ENCODE measurements around the gene MEAF6.
"Not testable (repeated sequence)": the region's sequence is repeated elsewhere in the genome, so short reads cannot be mapped to it uniquely, and the experiment has no call there.

Gene MEAF6

DNA sequence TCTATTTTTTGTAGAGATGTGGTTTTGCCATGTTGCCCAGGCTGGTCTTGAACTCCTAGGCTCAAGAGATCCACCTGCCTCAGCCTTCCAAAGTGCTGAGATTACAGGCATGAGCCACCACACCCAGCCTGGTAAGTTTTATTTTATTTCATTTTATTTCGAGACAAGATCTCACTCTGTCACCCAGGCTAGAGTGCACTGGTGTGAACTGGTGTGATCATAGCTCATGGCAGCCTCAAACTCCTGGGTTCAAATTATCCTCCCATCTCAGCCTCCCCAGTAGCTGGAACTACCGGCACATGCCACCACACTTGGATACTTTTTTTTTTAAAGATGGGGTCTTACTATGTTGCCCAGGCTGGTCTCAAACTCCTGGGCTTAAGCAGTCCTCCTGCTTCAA lies 11.8 kb downstream of the MEAF6 start:
- H3K27ac ChIP-seq (ENCODE audit: insufficient read depth, low read length, poor library complexity, severe bottlenecking); H3K9me3 ChIP-seq (ENCODE audit: control insufficient read depth, low read length); H3K27me3 ChIP-seq (replicated peaks; ENCODE audit: control insufficient read depth, insufficient read depth, low read length, poor library complexity, severe bottlenecking); H3K4me3 ChIP-seq (ENCODE audit: insufficient read depth, low read depth, low read length, poor library complexity, severe bottlenecking); H3K4me1 ChIP-seq (ENCODE audit: control insufficient read depth, insufficient read depth, low read length, poor library complexity, severe bottlenecking); DNase-seq: not testable (repeated sequence)
- H3K36me3 ChIP-seq (ENCODE audit: control insufficient read depth, insufficient read depth, low read length) = peaks cover 62% of the 10 kb centered on the region

- no peak for DNase-seq
- Histone ChIP-seq H3K4me1 (ENCODE audit: control insufficient read depth, insufficient read depth, low read length, poor library complexity, severe bottlenecking) (no peaks in the 10 kb centered on the region), H3K36me3 (ENCODE audit: control insufficient read depth, insufficient read depth, low read length) (peaks cover 59% of the 10 kb centered on the region), H3K9me3 (ENCODE audit: control insufficient read depth, low read length) (no peaks in the 10 kb centered on the region), H3K27me3 (replicated peaks; ENCODE audit: control insufficient read depth, insufficient read depth, low read length, poor library complexity, severe bottlenecking) (no peaks in the 10 kb centered on the region), H3K27ac (ENCODE audit: insufficient read depth, low read length, poor library complexity, severe bottlenecking) (no peak overlapping the region), H3K4me3 (ENCODE audit: insufficient read depth, low read depth, low read length, poor library complexity, severe bottlenecking) (no peak overlapping the region)
These were observed 12.5 kb downstream of the MEAF6 start for GRCh38 chr1:37502104-37502503.

- Histone ChIP-seq H3K4me3 (ENCODE audit: insufficient read depth, low read depth, low read length, poor library complexity, severe bottlenecking) (no peak overlapping the region), H3K4me1 (ENCODE audit: control insufficient read depth, insufficient read depth, low read length, poor library complexity, severe bottlenecking) (no peaks in the 10 kb centered on the region), H3K9me3 (ENCODE audit: control insufficient read depth, low read length) (no peaks in the 10 kb centered on the region), H3K27me3 (replicated peaks; ENCODE audit: control insufficient read depth, insufficient read depth, low read length, poor library complexity, severe bottlenecking) (no peaks in the 10 kb centered on the region), H3K27ac (ENCODE audit: insufficient read depth, low read length, poor library complexity, severe bottlenecking) (no peak overlapping the region), H3K36me3 (ENCODE audit: control insufficient read depth, insufficient read depth, low read length) (peaks cover 59% of the 10 kb centered on the region)
- DNase-seq = no peak
These were observed 12.9 kb downstream of the MEAF6 start for GRCh38 chr1:37501661-37502060.

GRCh38 chr1:37498872-37499617 lies 15.5 kb downstream of the MEAF6 start:
- peaks cover 56% of the 10 kb centered on the region for H3K36me3 ChIP-seq (ENCODE audit: control insufficient read depth, insufficient read depth, low read length)

DNA sequence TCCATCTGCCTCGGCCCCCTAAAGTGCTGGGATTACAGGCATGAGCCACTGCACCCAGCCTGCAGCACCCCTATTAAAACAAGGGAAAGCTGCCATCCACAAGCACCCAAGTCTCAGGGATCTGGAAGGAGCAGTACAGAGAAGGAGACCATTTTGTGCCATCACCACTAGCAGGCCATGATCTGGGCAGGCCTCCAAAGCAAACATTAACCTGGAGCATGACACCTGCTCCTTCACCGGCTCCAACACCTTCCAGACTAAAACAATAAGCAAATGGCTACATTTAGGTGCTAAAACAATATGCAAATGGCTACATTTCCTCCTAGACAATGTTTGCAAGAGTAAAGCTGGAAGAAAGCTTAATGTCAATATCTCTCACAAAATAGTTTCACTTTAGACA lies 16.7 kb downstream of the MEAF6 start:
- DNase-seq = no peak
- Histone ChIP-seq H3K36me3 (ENCODE audit: control insufficient read depth, insufficient read depth, low read length) (peaks cover 55% of the 10 kb centered on the region), H3K4me3 (ENCODE audit: insufficient read depth, low read depth, low read length, poor library complexity, severe bottlenecking) (no peak overlapping the region), H3K27ac (ENCODE audit: insufficient read depth, low read length, poor library complexity, severe bottlenecking) (no peak overlapping the region), H3K27me3 (replicated peaks; ENCODE audit: control insufficient read depth, insufficient read depth, low read length, poor library complexity, severe bottlenecking) (no peaks in the 10 kb centered on the region), H3K9me3 (ENCODE audit: control insufficient read depth, low read length) (no peaks in the 10 kb centered on the region), H3K4me1 (ENCODE audit: control insufficient read depth, insufficient read depth, low read length, poor library complexity, severe bottlenecking) (no peaks in the 10 kb centered on the region)

More at GRCh38 chr1:37498872-37499617, 15.5 kb downstream of the MEAF6 start:
- H3K9me3 ChIP-seq (ENCODE audit: control insufficient read depth, low read length) = no peaks in the 10 kb centered on the region
- H3K27me3 ChIP-seq (replicated peaks; ENCODE audit: control insufficient read depth, insufficient read depth, low read length, poor library complexity, severe bottlenecking) = no peaks in the 10 kb centered on the region
- H3K4me1 ChIP-seq (ENCODE audit: control insufficient read depth, insufficient read depth, low read length, poor library complexity, severe bottlenecking) = no peaks in the 10 kb centered on the region
- H3K4me3 ChIP-seq (ENCODE audit: insufficient read depth, low read depth, low read length, poor library complexity, severe bottlenecking) = no peak overlapping the region
- no peak for DNase-seq
- H3K27ac ChIP-seq (ENCODE audit: insufficient read depth, low read length, poor library complexity, severe bottlenecking) = no peak overlapping the region

DNA sequence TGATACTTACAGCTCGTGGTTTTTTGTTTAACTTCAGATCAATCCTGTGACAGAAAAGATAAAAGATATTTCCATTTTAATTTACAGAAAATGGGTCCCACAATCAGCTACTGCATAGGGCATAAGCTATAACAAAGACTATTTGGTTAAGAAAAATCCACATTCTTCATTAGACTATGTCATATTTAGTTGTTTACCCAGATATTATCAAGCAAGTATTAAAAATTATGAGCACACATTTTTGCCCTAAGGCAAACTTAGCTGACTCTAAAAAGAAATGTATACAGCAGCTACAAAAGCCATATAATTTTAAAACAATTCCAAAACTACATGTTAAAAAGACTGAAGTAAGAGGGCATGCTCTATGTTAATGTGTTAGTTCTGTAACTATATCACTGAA lies 18.7 kb downstream of the MEAF6 start:
- H3K27me3 ChIP-seq (replicated peaks; ENCODE audit: control insufficient read depth, insufficient read depth, low read length, poor library complexity, severe bottlenecking) = no peaks in the 10 kb centered on the region
- H3K36me3 ChIP-seq (ENCODE audit: control insufficient read depth, insufficient read depth, low read length) = peaks cover 50% of the 10 kb centered on the region
- no peak for DNase-seq
- H3K9me3 ChIP-seq (ENCODE audit: control insufficient read depth, low read length) = no peaks in the 10 kb centered on the region
- no peak overlapping the region for H3K4me3 ChIP-seq (ENCODE audit: insufficient read depth, low read depth, low read length, poor library complexity, severe bottlenecking)
- H3K4me1 ChIP-seq (ENCODE audit: control insufficient read depth, insufficient read depth, low read length, poor library complexity, severe bottlenecking) = no peaks in the 10 kb centered on the region
- no peak overlapping the region for H3K27ac ChIP-seq (ENCODE audit: insufficient read depth, low read length, poor library complexity, severe bottlenecking)

- Histone ChIP-seq H3K4me1 (ENCODE audit: control insufficient read depth, insufficient read depth, low read length, poor library complexity, severe bottlenecking) (no peaks in the 10 kb centered on the region), H3K27me3 (replicated peaks; ENCODE audit: control insufficient read depth, insufficient read depth, low read length, poor library complexity, severe bottlenecking) (no peaks in the 10 kb centered on the region), H3K9me3 (ENCODE audit: control insufficient read depth, low read length) (no peaks in the 10 kb centered on the region), H3K36me3 (ENCODE audit: control insufficient read depth, insufficient read depth, low read length) (peaks cover 54% of the 10 kb centered on the region), H3K27ac (ENCODE audit: insufficient read depth, low read length, poor library complexity, severe bottlenecking) (no peak overlapping the region), H3K4me3 (ENCODE audit: insufficient read depth, low read depth, low read length, poor library complexity, severe bottlenecking) (no peak overlapping the region)
- no peak for DNase-seq
These were observed 21.0 kb downstream of the MEAF6 start for GRCh38 chr1:37493336-37494098.

DNA sequence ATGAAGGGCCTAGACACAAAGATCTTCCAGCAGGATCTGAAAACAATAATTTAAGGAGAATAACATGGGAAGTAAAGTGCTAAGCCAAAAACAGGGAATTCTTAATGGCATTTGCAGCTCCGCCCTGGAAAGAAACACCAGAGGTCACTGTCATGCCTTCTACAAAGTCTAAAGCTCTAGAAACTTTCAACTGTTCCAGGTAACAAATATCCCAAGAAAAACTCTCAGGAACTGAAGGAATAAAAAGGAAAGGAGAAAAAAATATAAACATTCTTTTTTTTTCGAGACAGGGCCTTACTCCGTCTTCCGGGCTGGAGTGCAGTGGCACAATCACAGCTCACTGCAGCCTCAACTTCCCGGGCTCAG lies 27.0 kb downstream of the MEAF6 start:
- Histone ChIP-seq H3K27ac (ENCODE audit: insufficient read depth, low read length, poor library complexity, severe bottlenecking) (no peak overlapping the region), H3K36me3 (ENCODE audit: control insufficient read depth, insufficient read depth, low read length) (peaks cover 57% of the 10 kb centered on the region), H3K4me3 (ENCODE audit: insufficient read depth, low read depth, low read length, poor library complexity, severe bottlenecking) (no peak overlapping the region), H3K4me1 (ENCODE audit: control insufficient read depth, insufficient read depth, low read length, poor library complexity, severe bottlenecking) (peaks cover 7% of the 10 kb centered on the region), H3K9me3 (ENCODE audit: control insufficient read depth, low read length) (no peaks in the 10 kb centered on the region), H3K27me3 (replicated peaks; ENCODE audit: control insufficient read depth, insufficient read depth, low read length, poor library complexity, severe bottlenecking) (no peaks in the 10 kb centered on the region)
- no peak for DNase-seq

- Histone ChIP-seq H3K27ac (ENCODE audit: insufficient read depth, low read length, poor library complexity, severe bottlenecking) (peak overlapping the region; percentile 36), H3K4me3 (ENCODE audit: insufficient read depth, low read depth, low read length, poor library complexity, severe bottlenecking) (no peak overlapping the region), H3K9me3 (ENCODE audit: control insufficient read depth, low read length) (no peaks in the 10 kb centered on the region), H3K4me1 (ENCODE audit: control insufficient read depth, insufficient read depth, low read length, poor library complexity, severe bottlenecking) (peaks cover 7% of the 10 kb centered on the region), H3K36me3 (ENCODE audit: control insufficient read depth, insufficient read depth, low read length) (peaks cover 63% of the 10 kb centered on the region), H3K27me3 (replicated peaks; ENCODE audit: control insufficient read depth, insufficient read depth, low read length, poor library complexity, severe bottlenecking) (no peaks in the 10 kb centered on the region)
- peak; percentile 56 to 70 (median 57) for DNase-seq
These were observed 27.6 kb downstream of the MEAF6 start for GRCh38 chr1:37486680-37487618.

Data from effector memory CD4-positive, alpha-beta T cell (primary cell).